ENCODE measurements around the gene ALK.

Gene ALK

DNA sequence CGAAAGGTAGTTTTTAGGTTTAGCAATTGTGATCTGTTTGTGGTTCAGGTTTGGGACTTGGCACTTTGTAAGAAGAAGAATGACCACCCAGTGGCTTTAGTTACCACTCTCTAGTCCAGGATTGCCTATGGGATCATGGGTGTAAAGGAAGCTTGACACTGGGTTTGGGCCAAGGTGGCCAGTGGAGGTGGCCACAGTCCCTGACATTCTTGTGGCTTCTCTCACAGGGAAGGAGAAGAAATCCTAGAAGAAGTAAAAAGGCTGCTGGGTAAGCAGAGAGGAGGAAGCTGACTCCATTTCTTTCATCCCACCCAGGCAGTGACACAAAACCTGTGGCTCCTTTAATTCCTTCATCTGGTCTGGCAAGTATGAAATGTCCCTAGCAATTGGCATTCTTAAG lies 411.5 kb downstream of the ALK start:
- Mint-ChIP-seq H3K9me3 (peaks cover 11% of the 10 kb centered on the region), H3K4me1 (ENCODE audit: low read depth) (no peaks in the 10 kb centered on the region), H3K36me3 (ENCODE audit: low read depth) (no peaks in the 10 kb centered on the region), H3K4me3 (no peak overlapping the region), H3K27ac (no peak overlapping the region), H3K27me3 (no peaks in the 10 kb centered on the region)
- intact Hi-C loops (cut with micrococcal nuclease): no loop called here

DNA sequence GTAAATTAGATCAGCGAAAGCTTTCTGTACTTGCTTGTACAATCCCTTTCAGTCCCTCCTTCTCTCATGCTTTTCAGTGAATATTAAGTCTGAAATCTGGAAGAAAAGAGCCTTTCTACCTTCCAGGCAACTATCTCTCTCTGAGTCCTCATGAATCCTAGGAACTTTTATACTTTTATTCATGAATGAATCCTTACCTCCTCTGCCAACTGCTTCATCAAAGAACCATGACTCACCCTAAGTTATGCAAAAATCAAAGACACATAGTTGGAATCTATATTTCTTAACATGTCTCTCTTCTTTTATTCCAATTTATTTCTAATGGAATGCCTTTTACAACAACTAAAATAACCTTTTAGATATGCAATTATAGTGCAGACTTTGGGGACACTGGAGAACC lies 412.0 kb downstream of the ALK start:
- Mint-ChIP-seq H3K27me3 (no peaks in the 10 kb centered on the region), H3K36me3 (ENCODE audit: low read depth) (no peaks in the 10 kb centered on the region), H3K4me1 (ENCODE audit: low read depth) (no peaks in the 10 kb centered on the region), H3K9me3 (peaks cover 11% of the 10 kb centered on the region), H3K27ac (no peak overlapping the region), H3K4me3 (no peak overlapping the region)
- intact Hi-C loops (cut with micrococcal nuclease): no loop called here

DNA sequence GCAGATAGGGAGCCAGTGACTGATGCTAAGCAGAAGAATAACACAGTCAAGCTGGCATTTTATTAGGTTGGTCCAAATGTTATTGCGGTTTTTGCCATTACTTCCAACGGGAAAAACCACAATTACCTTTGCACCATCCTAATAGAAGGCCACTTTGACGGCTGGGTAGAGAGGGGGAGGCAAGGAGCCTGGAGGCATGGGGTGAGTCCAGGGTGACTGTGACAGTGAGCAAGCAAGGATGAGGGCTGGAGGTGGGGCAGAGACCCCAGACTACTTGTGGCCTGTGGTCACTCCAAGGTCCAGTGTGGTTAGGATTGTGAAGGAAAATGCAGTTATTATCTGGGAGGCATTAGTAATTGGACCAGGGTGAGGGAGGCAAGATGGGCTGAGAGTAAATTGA lies 416.6 kb downstream of the ALK start:
- Mint-ChIP-seq H3K27me3 (no peaks in the 10 kb centered on the region), H3K4me3 (no peak overlapping the region), H3K9me3 (no peaks in the 10 kb centered on the region), H3K36me3 (ENCODE audit: low read depth) (no peaks in the 10 kb centered on the region), H3K4me1 (ENCODE audit: low read depth) (no peaks in the 10 kb centered on the region), H3K27ac (no peak overlapping the region)
- intact Hi-C loops (cut with micrococcal nuclease): no loop called here

DNA sequence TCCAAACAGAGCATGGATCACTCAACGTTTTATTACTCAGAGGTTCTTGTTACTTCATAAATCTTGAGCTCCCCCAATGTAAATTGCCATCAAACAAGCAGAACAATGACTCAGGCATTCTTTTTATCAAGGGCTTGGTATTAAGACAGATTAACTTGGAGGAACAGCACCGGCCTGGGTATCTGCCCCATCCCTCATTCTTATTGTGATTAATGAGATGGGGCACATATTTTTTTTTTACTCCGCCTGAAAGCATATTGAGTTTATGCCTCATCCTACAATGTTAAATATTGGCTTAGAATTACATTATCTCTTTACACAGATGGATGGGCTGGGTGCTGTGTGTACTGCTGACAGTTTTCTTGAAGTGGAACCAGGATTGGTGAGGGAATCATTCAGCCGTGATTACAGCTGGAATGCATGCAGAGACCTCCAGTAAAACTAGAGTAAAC lies 418.9 kb downstream of the ALK start:
- H3K4me3 Mint-ChIP-seq: no peak overlapping the region
- H3K36me3 Mint-ChIP-seq (ENCODE audit: low read depth): no peaks in the 10 kb centered on the region
- H3K9me3 Mint-ChIP-seq: no peaks in the 10 kb centered on the region
- H3K27me3 Mint-ChIP-seq: no peaks in the 10 kb centered on the region
- no peaks in the 10 kb centered on the region for H3K4me1 Mint-ChIP-seq (ENCODE audit: low read depth)
- no peak overlapping the region for H3K27ac Mint-ChIP-seq
- intact Hi-C loops (cut with micrococcal nuclease): no loop called here

DNA sequence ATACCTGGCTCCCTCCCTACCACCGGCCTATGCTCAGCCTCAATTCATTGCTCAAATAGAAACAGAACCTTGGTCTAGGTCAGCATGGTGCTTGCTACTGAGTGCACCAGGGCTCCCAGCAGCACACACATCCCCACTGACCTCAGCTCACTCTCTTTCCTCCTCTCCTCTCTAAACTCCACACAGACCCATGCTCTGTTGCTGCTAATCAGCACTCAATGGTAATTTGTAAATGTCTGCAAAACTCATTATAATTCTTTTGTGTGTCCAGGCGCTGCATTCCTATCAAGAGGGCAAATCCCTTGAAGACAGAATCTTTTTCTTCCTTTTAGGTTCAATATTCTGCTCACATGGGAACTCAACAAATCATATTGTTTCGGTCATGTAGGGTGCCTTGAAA lies 424.0 kb downstream of the ALK start:
- no peaks in the 10 kb centered on the region for H3K9me3 Mint-ChIP-seq
- no peaks in the 10 kb centered on the region for H3K36me3 Mint-ChIP-seq (ENCODE audit: low read depth)
- no peak overlapping the region for H3K27ac Mint-ChIP-seq
- intact Hi-C loops (cut with micrococcal nuclease): loop anchor here (10.0 kb wide), 1 partner anchor 503 kb away; no protein-coding TSS in a partner anchor
- H3K27me3 Mint-ChIP-seq: no peaks in the 10 kb centered on the region
- no peak overlapping the region for H3K4me3 Mint-ChIP-seq
- peaks cover 8% of the 10 kb centered on the region for H3K4me1 Mint-ChIP-seq (ENCODE audit: low read depth)

DNA sequence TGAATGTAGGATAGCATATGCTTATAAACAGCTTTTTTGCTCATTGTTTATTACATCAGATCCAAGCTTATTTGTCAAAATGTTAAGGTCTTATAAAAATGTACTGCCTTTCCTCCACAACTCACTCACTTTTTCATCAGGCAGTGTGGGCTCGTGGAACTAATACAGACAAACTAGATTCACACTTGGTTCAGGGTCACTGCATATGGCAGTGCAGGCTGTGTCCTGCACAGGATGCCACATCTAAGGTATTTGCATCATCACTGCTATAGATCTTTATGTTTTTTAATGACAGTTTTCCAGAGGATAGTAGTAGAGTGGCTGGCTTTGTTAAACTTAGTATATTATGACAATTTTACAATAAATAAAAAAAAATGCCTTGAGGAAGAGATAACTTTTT lies 425.2 kb downstream of the ALK start:
- no peaks in the 10 kb centered on the region for H3K27me3 Mint-ChIP-seq
- H3K9me3 Mint-ChIP-seq: no peaks in the 10 kb centered on the region
- no peaks in the 10 kb centered on the region for H3K36me3 Mint-ChIP-seq (ENCODE audit: low read depth)
- no peak overlapping the region for H3K4me3 Mint-ChIP-seq
- H3K4me1 Mint-ChIP-seq (ENCODE audit: low read depth): peaks cover 8% of the 10 kb centered on the region
- intact Hi-C loops (cut with micrococcal nuclease): loop anchor here (10.0 kb wide), 1 partner anchor 501 kb away; no protein-coding TSS in a partner anchor
- no peak overlapping the region for H3K27ac Mint-ChIP-seq

DNA sequence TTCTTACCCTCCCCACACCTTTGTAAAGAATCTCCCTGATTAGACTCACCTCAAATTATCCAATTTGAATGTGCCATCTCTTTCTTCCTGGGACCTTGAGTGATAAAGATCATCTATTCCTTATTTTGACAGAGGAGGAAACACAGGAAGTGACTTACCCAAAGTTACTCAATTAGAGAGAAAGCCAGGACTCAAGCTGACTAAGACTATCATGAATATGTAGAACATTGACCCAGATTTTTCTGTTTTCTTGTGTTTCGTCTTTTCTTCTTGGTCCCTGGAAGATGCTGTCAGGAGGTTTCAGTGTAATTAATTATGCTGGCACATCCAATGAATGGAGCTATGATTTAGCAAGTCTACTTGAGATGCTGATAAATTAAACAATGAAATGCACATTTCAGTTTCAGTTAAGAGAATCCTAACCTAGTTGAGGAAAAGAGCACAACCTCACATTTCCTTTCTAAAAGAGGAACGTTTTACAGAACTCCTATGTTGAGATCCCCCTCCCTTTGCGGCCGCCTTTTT lies 425.8 kb downstream of the ALK start:
- no peak overlapping the region for H3K27ac Mint-ChIP-seq
- H3K4me1 Mint-ChIP-seq (ENCODE audit: low read depth): peaks cover 8% of the 10 kb centered on the region
- H3K36me3 Mint-ChIP-seq (ENCODE audit: low read depth): no peaks in the 10 kb centered on the region
- no peaks in the 10 kb centered on the region for H3K9me3 Mint-ChIP-seq
- intact Hi-C loops (cut with micrococcal nuclease): loop anchor here (10.0 kb wide), 1 partner anchor 501 kb away; no protein-coding TSS in a partner anchor
- H3K27me3 Mint-ChIP-seq: no peaks in the 10 kb centered on the region
- no peak overlapping the region for H3K4me3 Mint-ChIP-seq

DNA sequence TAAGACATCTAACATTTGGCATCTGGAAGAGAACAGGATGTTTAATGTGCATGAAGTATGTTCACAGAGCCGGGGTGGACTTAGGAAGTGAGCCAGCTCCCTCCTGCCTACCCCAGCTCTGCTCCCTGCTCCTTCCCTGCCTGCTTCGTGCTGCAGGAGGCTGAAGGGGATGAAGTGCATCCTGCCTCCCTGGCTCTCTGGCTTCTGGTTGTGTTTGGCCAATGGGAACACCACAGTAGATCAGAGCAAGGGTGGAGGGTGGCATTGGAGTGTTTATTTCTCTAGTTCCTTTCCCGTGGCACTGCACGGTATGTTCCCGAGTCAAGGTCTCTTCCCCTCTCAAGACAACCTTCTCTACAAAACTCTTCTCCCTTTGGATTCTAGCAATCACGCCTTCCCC lies 426.3 kb downstream of the ALK start:
- Mint-ChIP-seq H3K9me3 (no peaks in the 10 kb centered on the region), H3K4me3 (no peak overlapping the region), H3K4me1 (ENCODE audit: low read depth) (peaks cover 8% of the 10 kb centered on the region), H3K36me3 (ENCODE audit: low read depth) (no peaks in the 10 kb centered on the region), H3K27me3 (no peaks in the 10 kb centered on the region), H3K27ac (no peak overlapping the region)
- intact Hi-C loops (cut with micrococcal nuclease): loop anchor here (10.0 kb wide), 1 partner anchor 500 kb away; no protein-coding TSS in a partner anchor

DNA sequence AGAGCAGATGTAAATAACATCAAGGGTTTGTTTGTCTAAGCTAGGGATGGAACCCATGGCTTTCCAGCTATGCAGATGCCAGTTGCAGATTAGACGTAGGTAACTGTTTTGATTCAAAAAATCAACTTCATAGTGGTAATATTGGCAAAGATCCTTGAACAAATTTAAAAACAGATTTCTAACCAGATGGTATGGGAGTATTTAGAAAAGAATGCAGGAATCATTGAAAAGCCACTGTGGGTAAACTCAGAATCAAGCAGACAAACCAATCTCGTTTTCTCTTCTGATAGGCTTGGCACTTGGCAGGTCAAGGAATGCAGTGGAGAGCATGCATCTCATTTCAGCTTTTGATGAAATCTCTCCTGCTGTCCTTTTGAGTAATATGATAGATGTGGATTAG lies 428.7 kb downstream of the ALK start:
- Mint-ChIP-seq H3K36me3 (ENCODE audit: low read depth) (no peaks in the 10 kb centered on the region), H3K9me3 (no peaks in the 10 kb centered on the region), H3K4me1 (ENCODE audit: low read depth) (peaks cover 8% of the 10 kb centered on the region), H3K4me3 (no peak overlapping the region), H3K27ac (no peak overlapping the region), H3K27me3 (no peaks in the 10 kb centered on the region)
- intact Hi-C loops (cut with micrococcal nuclease): loop anchor here (10.0 kb wide), 1 partner anchor 498 kb away; no protein-coding TSS in a partner anchor

DNA sequence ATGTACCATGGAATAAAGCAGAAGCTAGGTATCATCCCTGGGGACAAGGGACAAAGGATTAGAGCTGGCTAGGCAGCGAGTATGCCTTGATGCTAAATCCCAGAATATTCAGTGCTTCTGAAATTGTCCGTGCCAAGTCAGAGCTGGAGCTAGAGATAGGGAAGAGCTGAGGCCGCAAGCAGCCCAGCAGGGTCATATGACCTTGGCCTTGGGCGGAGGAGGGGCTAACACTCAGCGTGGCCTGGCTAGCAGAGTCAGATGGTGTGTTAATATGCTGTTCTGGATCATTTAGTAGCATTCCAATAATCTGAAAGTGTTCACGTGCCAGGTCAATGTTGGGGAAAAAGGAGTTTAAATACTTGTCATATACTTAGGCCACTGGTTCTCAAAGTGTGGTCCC lies 431.3 kb downstream of the ALK start:
- no peaks in the 10 kb centered on the region for H3K36me3 Mint-ChIP-seq (ENCODE audit: low read depth)
- intact Hi-C loops (cut with micrococcal nuclease): loop anchor here (10.0 kb wide), 1 partner anchor 495 kb away; no protein-coding TSS in a partner anchor
- no peak overlapping the region for H3K27ac Mint-ChIP-seq
- H3K9me3 Mint-ChIP-seq: peaks cover 4% of the 10 kb centered on the region
- no peak overlapping the region for H3K4me3 Mint-ChIP-seq
- H3K4me1 Mint-ChIP-seq (ENCODE audit: low read depth): peaks cover 10% of the 10 kb centered on the region
- H3K27me3 Mint-ChIP-seq: peaks cover under 1% of the 10 kb centered on the region

DNA sequence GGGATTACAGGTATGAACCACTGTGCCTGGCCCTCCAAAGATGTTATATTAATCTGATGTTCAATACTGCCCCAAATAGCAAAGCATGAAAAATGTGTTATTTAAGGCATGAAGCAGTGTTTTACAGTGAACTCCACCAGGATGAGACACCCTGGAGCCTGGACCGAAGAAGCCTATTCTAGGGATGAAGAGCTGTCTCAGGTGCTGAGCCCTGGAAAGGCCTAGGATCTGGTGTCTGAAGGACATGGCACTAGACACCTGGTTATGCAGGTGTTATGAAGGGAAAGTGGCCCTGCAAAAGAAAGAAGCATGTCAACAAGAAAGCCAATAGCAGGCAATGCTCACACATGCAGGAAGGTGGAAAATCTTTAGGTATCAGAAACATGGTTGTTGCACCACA lies 431.8 kb downstream of the ALK start:
- H3K4me3 Mint-ChIP-seq: no peak overlapping the region
- peaks cover 14% of the 10 kb centered on the region for H3K4me1 Mint-ChIP-seq (ENCODE audit: low read depth)
- H3K27ac Mint-ChIP-seq: no peak overlapping the region
- peaks cover 1% of the 10 kb centered on the region for H3K27me3 Mint-ChIP-seq
- peaks cover 9% of the 10 kb centered on the region for H3K9me3 Mint-ChIP-seq
- intact Hi-C loops (cut with micrococcal nuclease): no loop called here
- no peaks in the 10 kb centered on the region for H3K36me3 Mint-ChIP-seq (ENCODE audit: low read depth)

DNA sequence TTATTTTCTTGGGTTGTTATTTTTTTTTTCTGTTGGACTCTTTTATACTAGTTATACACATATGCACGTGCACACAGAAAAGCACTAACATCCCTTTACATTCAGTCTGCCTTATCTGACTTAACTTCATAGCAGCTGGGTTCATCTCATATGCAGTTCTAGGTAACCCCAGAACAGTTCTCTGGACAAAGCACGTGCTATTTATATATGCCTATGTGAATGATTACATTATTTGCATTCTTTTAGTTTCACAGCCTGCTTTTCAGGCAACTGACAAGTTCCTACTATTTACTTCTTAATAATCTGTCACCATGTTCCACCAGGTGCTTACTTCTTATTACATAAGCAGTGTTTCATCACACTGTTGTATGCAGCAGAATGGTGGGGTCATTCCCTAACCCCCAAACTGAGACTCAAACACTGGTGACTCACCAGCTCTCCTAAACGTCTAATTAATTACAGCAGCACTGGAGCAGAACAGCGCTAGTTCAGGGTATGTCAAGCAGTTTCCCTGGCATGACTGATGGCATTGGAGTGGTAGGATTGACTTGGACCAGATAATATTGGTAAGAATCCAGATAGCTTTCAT lies 433.3 kb downstream of the ALK start:
- peaks cover 22% of the 10 kb centered on the region for H3K4me1 Mint-ChIP-seq (ENCODE audit: low read depth)
- H3K27me3 Mint-ChIP-seq: peaks cover 1% of the 10 kb centered on the region
- intact Hi-C loops (cut with micrococcal nuclease): no loop called here
- peaks cover 17% of the 10 kb centered on the region for H3K9me3 Mint-ChIP-seq
- H3K36me3 Mint-ChIP-seq (ENCODE audit: low read depth): no peaks in the 10 kb centered on the region
- H3K27ac Mint-ChIP-seq: no peak overlapping the region
- H3K4me3 Mint-ChIP-seq: no peak overlapping the region

DNA sequence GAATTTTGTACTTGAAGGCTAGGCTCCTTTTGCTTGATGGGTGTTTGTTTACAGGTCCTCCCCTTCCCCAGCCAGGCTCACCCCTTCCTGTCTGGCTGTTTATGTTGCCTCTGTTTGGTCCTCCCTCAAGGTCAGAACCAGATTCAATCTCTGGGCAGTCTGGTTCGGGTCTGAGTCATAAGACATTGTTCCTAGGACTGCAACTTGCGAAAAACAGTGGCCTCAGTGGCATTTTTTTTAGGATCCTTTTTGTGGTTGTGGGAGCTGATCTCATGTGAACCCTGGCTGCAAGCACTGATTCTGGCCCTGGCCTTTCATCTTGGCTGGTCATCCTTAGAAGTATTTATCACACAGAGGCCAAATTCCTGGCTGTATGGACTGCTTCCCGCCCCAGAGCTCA lies 435.8 kb downstream of the ALK start:
- H3K27ac Mint-ChIP-seq: no peak overlapping the region

DNA sequence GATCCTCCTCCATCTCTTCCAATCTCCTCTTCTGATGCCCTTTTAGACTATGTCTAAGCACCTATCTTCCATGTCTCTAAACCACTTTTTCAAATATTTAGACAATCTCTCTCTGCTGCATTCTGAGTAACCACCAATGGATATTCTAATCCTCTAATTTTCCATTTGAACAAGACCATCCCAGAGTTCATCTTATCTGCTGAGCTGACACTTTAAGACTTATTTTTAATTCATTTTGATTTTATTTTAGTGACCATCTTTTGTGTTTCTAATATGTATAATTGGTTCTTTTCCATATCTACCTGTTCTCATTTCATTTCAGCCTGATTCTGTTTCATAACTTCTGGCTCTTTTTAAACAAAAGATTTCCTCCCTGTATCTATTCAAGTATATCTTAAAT lies 436.3 kb downstream of the ALK start:
- Mint-ChIP-seq H3K27ac (no peak overlapping the region), H3K9me3 (peaks cover 17% of the 10 kb centered on the region), H3K4me1 (ENCODE audit: low read depth) (peaks cover 28% of the 10 kb centered on the region), H3K27me3 (peaks cover 1% of the 10 kb centered on the region), H3K36me3 (ENCODE audit: low read depth) (no peaks in the 10 kb centered on the region), H3K4me3 (no peak overlapping the region)
- intact Hi-C loops (cut with micrococcal nuclease): no loop called here

More for the DNA sequence above, 435.8 kb downstream of the ALK start:
- Mint-ChIP-seq H3K27me3 (peaks cover 1% of the 10 kb centered on the region), H3K36me3 (ENCODE audit: low read depth) (no peaks in the 10 kb centered on the region), H3K9me3 (peaks cover 17% of the 10 kb centered on the region), H3K4me1 (ENCODE audit: low read depth) (peaks cover 23% of the 10 kb centered on the region), H3K4me3 (no peak overlapping the region)
- intact Hi-C loops (cut with micrococcal nuclease): no loop called here

DNA sequence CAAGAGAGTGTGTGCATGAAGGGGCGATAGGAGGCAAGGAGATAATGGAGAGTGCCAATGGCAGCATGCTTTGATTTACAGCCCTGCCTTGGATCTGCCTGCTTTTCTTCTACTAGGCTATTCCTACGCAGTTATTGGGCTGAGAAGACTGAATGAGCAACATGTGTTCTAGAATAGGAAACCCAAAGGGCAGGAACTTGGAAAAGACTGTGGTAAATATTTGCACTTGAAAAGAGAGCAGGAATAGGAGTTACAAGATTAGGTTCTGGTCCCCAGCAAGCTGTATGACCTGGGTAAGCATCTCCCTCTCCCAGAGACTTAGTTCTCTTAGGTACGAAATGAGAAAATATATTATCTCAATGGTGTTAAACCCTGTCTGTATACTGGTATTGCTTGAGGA lies 438.5 kb downstream of the ALK start:
- intact Hi-C loops (cut with micrococcal nuclease): no loop called here
- Mint-ChIP-seq H3K4me3 (no peak overlapping the region), H3K27ac (no peak overlapping the region), H3K36me3 (ENCODE audit: low read depth) (no peaks in the 10 kb centered on the region), H3K9me3 (peaks cover 17% of the 10 kb centered on the region), H3K27me3 (peaks cover 4% of the 10 kb centered on the region), H3K4me1 (ENCODE audit: low read depth) (peaks cover 36% of the 10 kb centered on the region)
